ENCODE data around the gene TCP10L.

DNA sequence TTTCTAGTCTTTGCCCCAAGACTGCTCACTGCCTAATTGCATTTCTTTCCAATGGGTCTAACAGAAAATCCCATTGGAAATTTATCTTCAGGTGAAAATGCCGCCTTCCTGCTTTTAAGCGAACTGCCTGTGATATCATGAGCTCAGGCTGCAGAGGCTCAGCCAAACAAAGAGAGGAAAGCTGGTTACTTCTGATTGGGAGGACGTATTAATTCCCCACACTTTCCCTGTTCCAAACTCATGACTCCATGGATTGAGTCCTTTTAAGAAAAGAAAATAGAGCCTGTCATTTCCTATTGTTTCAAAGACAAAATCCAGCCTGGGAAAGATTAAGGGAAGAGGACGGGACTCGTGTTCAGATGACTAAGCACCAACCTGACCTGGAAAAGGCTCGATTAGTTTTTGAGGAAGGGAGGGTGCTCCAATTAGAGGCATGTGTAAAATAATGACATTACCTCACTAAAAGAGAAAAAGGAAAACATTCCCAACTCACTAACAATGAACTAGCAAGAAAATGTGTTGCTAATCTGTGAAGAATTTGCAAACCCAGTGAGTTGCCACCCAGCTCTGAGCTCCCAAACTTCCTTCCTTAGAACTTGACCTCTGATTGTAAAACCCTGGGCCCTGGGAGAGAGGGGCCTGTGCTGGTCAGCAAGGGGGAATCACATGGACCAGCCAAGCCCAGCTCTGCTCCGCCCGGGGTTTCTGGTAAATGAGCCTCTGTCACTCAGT, 61.2 kb downstream of the TCP10L start:
- TF ChIP-seq POLR2A (IDR thresholded peaks at IDR 0.05; ENCODE audit: low read depth, low read length) (no peak), TARDBP (IDR thresholded peaks at IDR 0.05; ENCODE audit: borderline replicate concordance) (no peak), ATF7 (IDR thresholded peaks at IDR 0.05; ENCODE audit: low read depth) (no peak)
- TF ChIP-seq, protein P1, sequence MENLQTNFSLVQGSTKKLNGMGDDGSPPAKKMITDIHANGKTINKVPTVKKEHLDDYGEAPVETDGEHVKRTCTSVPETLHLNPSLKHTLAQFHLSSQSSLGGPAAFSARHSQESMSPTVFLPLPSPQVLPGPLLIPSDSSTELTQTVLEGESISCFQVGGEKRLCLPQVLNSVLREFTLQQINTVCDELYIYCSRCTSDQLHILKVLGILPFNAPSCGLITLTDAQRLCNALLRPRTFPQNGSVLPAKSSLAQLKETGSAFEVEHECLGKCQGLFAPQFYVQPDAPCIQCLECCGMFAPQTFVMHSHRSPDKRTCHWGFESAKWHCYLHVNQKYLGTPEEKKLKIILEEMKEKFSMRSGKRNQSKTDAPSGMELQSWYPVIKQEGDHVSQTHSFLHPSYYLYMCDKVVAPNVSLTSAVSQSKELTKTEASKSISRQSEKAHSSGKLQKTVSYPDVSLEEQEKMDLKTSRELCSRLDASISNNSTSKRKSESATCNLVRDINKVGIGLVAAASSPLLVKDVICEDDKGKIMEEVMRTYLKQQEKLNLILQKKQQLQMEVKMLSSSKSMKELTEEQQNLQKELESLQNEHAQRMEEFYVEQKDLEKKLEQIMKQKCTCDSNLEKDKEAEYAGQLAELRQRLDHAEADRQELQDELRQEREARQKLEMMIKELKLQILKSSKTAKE (IDR thresholded peaks at IDR 0.05; ENCODE audit: low read depth, poor library complexity, severe bottlenecking), result no peak
